Neuronal stem cell (in vitro differentiated cells): Measurements from ENCODE around the gene ABCC4.

ENCODE experiments used
- DNase-seq: peaks from one replicate; pipeline ENCODE4 v3.0.0-alpha.2; 2013; ENCODE audit warnings: low spot score
- H2AFZ ChIP-seq: one replicate; pipeline ENCODE4 v1.6.1; 2013; ENCODE audit warnings: mild to moderate bottlenecking, low read length, inconsistent platforms
- H2AK5ac ChIP-seq: 2 replicates; pipeline ENCODE4 v1.6.1; 2013; ENCODE audit warnings: low read depth, mild to moderate bottlenecking, inconsistent platforms, low read length, moderate library complexity, mixed read lengths
- H2BK120ac ChIP-seq: 2 replicates; pipeline ENCODE4 v1.6.1; 2013; ENCODE audit warnings: low read depth, mild to moderate bottlenecking, inconsistent platforms, low read length, moderate library complexity, mixed read lengths
- H2BK12ac ChIP-seq: one replicate; pipeline ENCODE4 v1.6.1; 2013; ENCODE audit warnings: low read length, inconsistent platforms
- H2BK15ac ChIP-seq: 2 replicates; pipeline ENCODE4 v1.6.1; 2013; ENCODE audit warnings: mild to moderate bottlenecking, low read length, inconsistent platforms, mixed read lengths
- H2BK5ac ChIP-seq: one replicate; pipeline ENCODE4 v1.6.1; 2013; ENCODE audit warnings: inconsistent platforms, mild to moderate bottlenecking, low read length, moderate library complexity
- H3K14ac ChIP-seq: one replicate; pipeline ENCODE4 v1.6.1; 2013; ENCODE audit warnings: low read length, inconsistent platforms
- H3K18ac ChIP-seq: 2 replicates; pipeline ENCODE4 v1.6.1; 2013; ENCODE audit warnings: low read length, inconsistent platforms
- H3K23ac ChIP-seq: 2 replicates; pipeline ENCODE4 v1.6.1; 2013; ENCODE audit warnings: low read depth, mild to moderate bottlenecking, mixed read lengths, low read length, inconsistent platforms; ENCODE audit not compliant: poor library complexity
- H3K27ac ChIP-seq: replicated peaks from 3 replicates; pipeline ENCODE4 v1.5.1; 2013; ENCODE audit warnings: low read length, inconsistent platforms
- H3K27me3 ChIP-seq, 3 experiments: 2 replicates each; pipeline ENCODE4 v1.6.1; 2013; ENCODE audit warnings: low read length in 3 of 3, mild to moderate bottlenecking in 2 of 3, inconsistent platforms in 1 of 3, low read depth in 1 of 3, mixed read lengths in 1 of 3, moderate library complexity in 1 of 3; ENCODE audit not compliant: control insufficient read depth in 3 of 3, insufficient read depth in 3 of 3
- H3K36me3 ChIP-seq, 2 donors: replicated peaks in 1 of 2; 2 replicates each; pipeline ENCODE4 v1.6.1; 2013; ENCODE audit warnings: low read length in 2 of 2; ENCODE audit not compliant: control insufficient read depth in 2 of 2, insufficient read depth in 2 of 2
- H3K4ac ChIP-seq: 2 replicates; pipeline ENCODE4 v1.6.1; 2013; ENCODE audit warnings: inconsistent platforms, mild to moderate bottlenecking, low read length, moderate library complexity
- H3K4me1 ChIP-seq, 2 donors: 1 replicate in 1 of 2; 2 replicates in 1 of 2; pipeline ENCODE4 v1.6.1; 2013; ENCODE audit warnings: low read length in 2 of 2, low read depth in 1 of 2; ENCODE audit not compliant: control insufficient read depth in 2 of 2, insufficient read depth in 1 of 2
- H3K4me2 ChIP-seq: one replicate; pipeline ENCODE4 v1.6.1; 2013; ENCODE audit warnings: mild to moderate bottlenecking, low read length, inconsistent platforms; ENCODE audit not compliant: insufficient read depth, poor library complexity, severe bottlenecking
- H3K4me3 ChIP-seq, 2 donors: 2 replicates each; pipeline ENCODE4 v1.5.1; 2013; ENCODE audit warnings: low read length in 2 of 2, mild to moderate bottlenecking in 2 of 2, inconsistent platforms in 1 of 2, moderate library complexity in 1 of 2
- H3K79me1 ChIP-seq: one replicate; pipeline ENCODE4 v1.6.1; 2013; ENCODE audit warnings: low read depth, mild to moderate bottlenecking, inconsistent platforms, low read length, moderate library complexity
- H3K9ac ChIP-seq: one replicate; pipeline ENCODE4 v1.6.1; 2013; ENCODE audit warnings: mild to moderate bottlenecking, low read depth, low read length, inconsistent platforms; ENCODE audit not compliant: poor library complexity
- H3K9me3 ChIP-seq, 2 donors: replicated peaks in 1 of 2; 2 replicates each; pipeline versions ENCODE3 to v1.6.1; 2013; ENCODE audit warnings: low read length in 2 of 2, mild to moderate bottlenecking in 2 of 2, inconsistent platforms in 1 of 2, low read depth in 1 of 2, mixed read lengths in 1 of 2, moderate library complexity in 1 of 2; ENCODE audit not compliant: control insufficient read depth in 2 of 2, insufficient read depth in 1 of 2
- H4K8ac ChIP-seq: one replicate; pipeline ENCODE4 v1.6.1; 2013; ENCODE audit warnings: low read depth, mild to moderate bottlenecking, inconsistent platforms, low read length, moderate library complexity
- H4K91ac ChIP-seq: one replicate; pipeline ENCODE4 v1.6.1; 2013; ENCODE audit warnings: low read length, low read depth, mild to moderate bottlenecking, inconsistent platforms; ENCODE audit not compliant: poor library complexity
- WGBS, 2 donors: extraction: QIAGEN DNeasy Blood & Tissue Kit; methylation state at CpG; one replicate each; pipeline ENCODE4 v1.1.7; 2013; ENCODE audit warnings: missing lambda C conversion rate in 2 of 2, mixed read lengths in 1 of 2; ENCODE audit not compliant: insufficient read length in 2 of 2, insufficient replicate concordance in 1 of 2; ENCODE audit errors: extremely low coverage in 2 of 2; 5-methylcytosine and 5-hydroxymethylcytosine counted together

The ABCC4 gene

GRCh38 chr13:95138876-95139585 is 162.2 kb downstream of the ABCC4 start:
- Histone ChIP-seq H2AFZ (no peak overlapping the region), H3K23ac (peak overlapping the region; percentile 23), H3K14ac (no peak overlapping the region), H4K91ac (no peak overlapping the region), H3K79me1 (no peaks in the 10 kb centered on the region), H3K4me1 (peaks cover 1 to 2% of the 10 kb centered on the region in 2 donors), H2AK5ac (no peak overlapping the region), H2BK5ac (no peak overlapping the region), H3K18ac (no peak overlapping the region), H3K4me3 (no peak overlapping the region), H2BK120ac (no peak overlapping the region), H3K9ac (no peak overlapping the region), H2BK12ac (no peak overlapping the region), H3K27ac (no peak overlapping the region), H3K27me3 (no peaks in the 10 kb centered on the region), H3K4ac (no peak overlapping the region), H2BK15ac (peak overlapping the region; percentile 40), H3K9me3 (peaks cover 0 to 11% of the 10 kb centered on the region in 2 donors), H4K8ac (no peak overlapping the region), H3K4me2 (no peak overlapping the region), H3K36me3 (peaks cover 2 to 6% of the 10 kb centered on the region in 2 donors)
- whole genome bisulfite sequencing, 2 donors, result no CpG with 5 or more reads among the region's 11 CpGs
- no peak for DNase-seq

GRCh38 chr13:95137096-95137495 is 164.2 kb downstream of the ABCC4 start:
- no peak overlapping the region for H2BK15ac ChIP-seq
- no peaks in the 10 kb centered on the region for H3K79me1 ChIP-seq
- no peak overlapping the region for H3K27ac ChIP-seq
- peaks cover 0 to 4% of the 10 kb centered on the region in 2 donors for H3K9me3 ChIP-seq
- no peak overlapping the region for H3K9ac ChIP-seq
- no peak overlapping the region for H3K4me2 ChIP-seq
- H2AFZ ChIP-seq, result peak overlapping the region; percentile 49
- H3K23ac ChIP-seq, result no peak overlapping the region
- H3K27me3 ChIP-seq, result no peaks in the 10 kb centered on the region
- no CpG with 5 or more reads among the region's 3 CpGs for WGBS, 2 donors
- no peak overlapping the region for H3K4ac ChIP-seq
- no peak overlapping the region for H4K8ac ChIP-seq
- H3K36me3 ChIP-seq, result peaks cover 2 to 6% of the 10 kb centered on the region in 2 donors
- peak overlapping the region; percentile 29 for H2BK5ac ChIP-seq
- no peak overlapping the region for H3K4me3 ChIP-seq
- H3K18ac ChIP-seq, result no peak overlapping the region
- H4K91ac ChIP-seq, result no peak overlapping the region
- no peak overlapping the region for H2BK120ac ChIP-seq
- H3K4me1 ChIP-seq, result peaks cover 1 to 2% of the 10 kb centered on the region in 2 donors
- no peak for DNase-seq
- H3K14ac ChIP-seq, result no peak overlapping the region
- no peak overlapping the region for H2AK5ac ChIP-seq
- no peak overlapping the region for H2BK12ac ChIP-seq

- Histone ChIP-seq H2BK5ac (peak overlapping the region; percentile 29), H3K23ac (peak overlapping the region; percentile 61), H3K27ac (no peak overlapping the region)
Observed at GRCh38 chr13:95136638-95137037, 164.6 kb downstream of the ABCC4 start.

GRCh38 chr13:95133498-95133897 is 167.8 kb downstream of the ABCC4 start:
- Histone ChIP-seq H3K4ac (no peak overlapping the region), H2BK12ac (no peak overlapping the region), H3K36me3 (no peaks in the 10 kb centered on the region), H3K18ac (no peak overlapping the region), H4K91ac (no peak overlapping the region), H3K4me1 (peaks cover 2% of the 10 kb centered on the region in 2 donors), H3K27ac (no peak overlapping the region), H3K4me2 (no peak overlapping the region), H2BK120ac (no peak overlapping the region), H2AK5ac (no peak overlapping the region), H2AFZ (no peak overlapping the region), H3K14ac (no peak overlapping the region), H3K9ac (no peak overlapping the region), H3K27me3 (no peaks in the 10 kb centered on the region), H2BK5ac (no peak overlapping the region), H4K8ac (no peak overlapping the region), H2BK15ac (no peak overlapping the region), H3K23ac (no peak overlapping the region), H3K79me1 (no peaks in the 10 kb centered on the region), H3K9me3 (peaks cover 0 to 9% of the 10 kb centered on the region in 2 donors), H3K4me3 (no peak overlapping the region)
- no CpG with 5 or more reads among the region's 5 CpGs for WGBS, 2 donors
- no peak for DNase-seq

More at GRCh38 chr13:95136638-95137037, 164.6 kb downstream of the ABCC4 start:
- no peak for DNase-seq
- peaks cover 2 to 6% of the 10 kb centered on the region in 2 donors for H3K36me3 ChIP-seq
- H3K4me2 ChIP-seq, result no peak overlapping the region
- no peak overlapping the region for H3K14ac ChIP-seq
- H3K4ac ChIP-seq, result no peak overlapping the region
- H2AFZ ChIP-seq, result peak overlapping the region; percentile 49
- H3K18ac ChIP-seq, result peak overlapping the region; percentile 72
- WGBS, 2 donors, result no CpG with 5 or more reads among the region's 9 CpGs
- no peak overlapping the region for H3K4me3 ChIP-seq
- H3K9me3 ChIP-seq, result peaks cover 0 to 8% of the 10 kb centered on the region in 2 donors
- H3K4me1 ChIP-seq, result peaks cover 1 to 2% of the 10 kb centered on the region in 2 donors
- H3K79me1 ChIP-seq, result no peaks in the 10 kb centered on the region
- no peak overlapping the region for H4K8ac ChIP-seq
- H2AK5ac ChIP-seq, result peak overlapping the region; percentile 29
- H2BK120ac ChIP-seq, result no peak overlapping the region
- peak overlapping the region; percentile 84 for H2BK12ac ChIP-seq
- no peaks in the 10 kb centered on the region for H3K27me3 ChIP-seq
- peak overlapping the region; percentile 34 for H2BK15ac ChIP-seq
- no peak overlapping the region for H4K91ac ChIP-seq
- no peak overlapping the region for H3K9ac ChIP-seq
